ENCODE measurements around the gene DIO3.

DIO3 gene

DNA sequence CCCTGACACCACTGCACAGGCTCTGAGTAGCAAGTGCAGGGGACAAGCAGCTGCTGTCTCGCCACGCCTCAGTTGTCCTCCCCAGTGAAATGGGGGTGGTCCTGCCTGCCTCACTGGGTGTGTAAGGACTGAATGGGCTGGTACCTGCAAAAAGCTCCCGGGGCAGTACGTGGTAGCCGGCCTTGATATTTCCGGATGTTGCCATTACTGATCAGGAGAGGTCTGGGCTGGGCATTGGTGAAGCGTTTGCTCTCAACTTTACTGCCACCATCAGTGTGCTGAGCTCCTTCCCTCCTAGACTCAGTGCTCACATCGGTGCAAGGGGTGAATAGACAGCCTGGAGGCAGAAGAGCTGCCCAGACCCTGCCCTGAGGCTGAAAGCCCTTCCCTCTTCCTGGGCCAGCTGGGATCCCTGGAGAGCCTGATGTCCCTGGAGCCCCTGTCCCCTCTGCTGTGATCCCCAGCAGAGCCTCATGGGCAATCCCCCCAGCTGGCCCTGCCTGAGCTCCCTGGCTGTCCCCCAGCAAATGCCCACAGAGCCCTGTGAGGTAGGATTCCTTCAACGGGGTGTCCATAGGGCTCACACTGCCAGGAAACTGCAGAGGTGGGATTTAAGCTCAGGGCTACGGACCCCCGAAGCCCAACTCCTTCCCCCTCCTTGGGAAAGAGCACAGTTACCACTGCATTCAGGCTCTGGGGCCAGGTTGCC is 18.2 kb downstream of the DIO3 start:
- in situ Hi-C loops (cut with HindIII; ENCODE audit: low sequenced_read_pairs): no loop called here

DNA sequence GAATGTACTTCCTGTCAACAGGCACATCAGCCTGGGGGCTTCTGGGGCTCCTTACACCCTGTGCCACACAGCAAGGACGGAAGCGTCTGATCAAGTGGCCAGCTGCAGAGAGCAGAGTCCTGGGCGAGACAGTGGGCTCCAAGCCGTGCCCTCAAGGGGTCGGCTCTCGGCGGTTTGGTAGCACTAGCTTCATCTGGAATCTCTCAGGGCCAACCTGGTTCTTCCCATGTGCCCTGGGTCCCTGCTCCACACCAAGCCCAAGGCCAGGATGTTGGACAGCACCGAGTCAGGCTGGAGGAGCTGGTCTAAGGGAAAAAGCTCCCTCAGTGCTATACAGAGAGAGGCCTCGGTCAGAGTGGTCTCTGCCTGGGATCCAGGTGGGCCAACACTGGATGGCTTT is 20.5 kb downstream of the DIO3 start:
- in situ Hi-C loops (cut with HindIII; ENCODE audit: low sequenced_read_pairs): no loop called here

DNA sequence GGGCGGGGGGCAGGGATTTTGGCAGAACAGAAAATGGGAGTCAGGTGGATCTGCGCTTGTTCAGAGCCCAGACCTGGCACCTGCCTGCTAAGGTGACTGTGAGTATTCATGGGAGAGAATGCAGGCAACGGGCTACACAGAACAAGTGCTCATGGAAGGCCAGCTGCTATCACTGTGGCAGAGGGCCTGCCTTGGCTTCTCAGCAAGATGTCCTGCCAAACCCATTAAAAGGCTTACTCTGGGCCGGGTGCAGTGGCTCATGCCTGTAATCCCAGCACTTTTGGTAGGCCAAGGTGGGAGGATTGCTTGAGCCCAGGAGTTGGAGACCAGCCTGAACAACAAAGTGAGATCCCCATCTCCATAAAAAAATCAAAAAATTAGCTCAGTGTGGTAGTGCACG is 21.0 kb downstream of the DIO3 start:
- in situ Hi-C loops (cut with HindIII; ENCODE audit: low sequenced_read_pairs): no loop called here

DNA sequence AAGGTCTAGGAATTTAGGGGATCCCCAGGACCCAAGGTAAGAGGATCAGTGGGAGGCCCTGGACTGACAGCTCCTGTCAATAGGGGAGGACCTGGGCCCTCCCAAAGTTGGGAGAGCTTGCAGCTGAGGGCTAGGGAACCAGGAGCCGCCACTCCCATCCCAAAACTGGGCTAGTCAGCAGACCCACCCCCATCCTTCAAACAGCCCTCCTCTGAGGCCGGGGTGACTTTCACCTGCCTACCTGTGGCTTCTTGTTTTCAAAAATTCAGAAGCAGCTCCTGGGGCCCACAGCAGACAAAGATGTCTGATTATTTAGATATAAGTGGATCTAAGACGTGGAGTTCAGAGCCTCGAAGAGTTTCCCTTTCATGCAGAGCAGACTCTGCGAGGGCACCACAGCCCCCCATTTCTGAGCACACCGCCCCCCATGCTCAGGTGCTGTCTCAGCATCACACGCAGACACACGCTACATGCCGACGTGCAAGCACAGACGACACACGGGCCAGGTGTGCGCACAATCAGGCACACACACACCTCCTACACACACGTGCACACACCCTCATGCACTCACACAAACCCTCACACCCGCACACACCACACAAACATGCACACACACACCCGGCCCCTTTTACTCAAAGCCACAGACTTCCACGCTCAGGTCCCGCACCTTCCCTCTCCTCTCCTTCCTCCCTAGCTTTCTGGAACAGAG is 21.9 kb downstream of the DIO3 start:
- in situ Hi-C loops (cut with HindIII; ENCODE audit: low sequenced_read_pairs): no loop called here

DNA sequence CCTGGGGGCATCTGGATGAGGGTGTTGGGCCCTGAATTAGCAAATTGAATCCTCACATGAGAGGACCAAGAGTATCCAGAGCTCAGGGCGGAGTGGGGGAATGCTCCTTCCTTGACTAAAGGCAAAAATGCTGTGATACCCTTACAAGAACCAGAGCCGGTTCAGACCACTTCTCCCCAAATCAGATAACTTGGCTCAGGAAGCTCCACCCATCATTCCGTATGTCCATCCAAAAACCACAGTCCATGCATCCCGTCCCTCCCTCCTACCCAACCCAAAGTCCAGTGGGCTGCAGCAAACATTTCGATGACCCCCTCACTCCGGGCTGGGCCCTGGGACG is 22.4 kb downstream of the DIO3 start:
- in situ Hi-C loops (cut with HindIII; ENCODE audit: low sequenced_read_pairs): no loop called here

DNA sequence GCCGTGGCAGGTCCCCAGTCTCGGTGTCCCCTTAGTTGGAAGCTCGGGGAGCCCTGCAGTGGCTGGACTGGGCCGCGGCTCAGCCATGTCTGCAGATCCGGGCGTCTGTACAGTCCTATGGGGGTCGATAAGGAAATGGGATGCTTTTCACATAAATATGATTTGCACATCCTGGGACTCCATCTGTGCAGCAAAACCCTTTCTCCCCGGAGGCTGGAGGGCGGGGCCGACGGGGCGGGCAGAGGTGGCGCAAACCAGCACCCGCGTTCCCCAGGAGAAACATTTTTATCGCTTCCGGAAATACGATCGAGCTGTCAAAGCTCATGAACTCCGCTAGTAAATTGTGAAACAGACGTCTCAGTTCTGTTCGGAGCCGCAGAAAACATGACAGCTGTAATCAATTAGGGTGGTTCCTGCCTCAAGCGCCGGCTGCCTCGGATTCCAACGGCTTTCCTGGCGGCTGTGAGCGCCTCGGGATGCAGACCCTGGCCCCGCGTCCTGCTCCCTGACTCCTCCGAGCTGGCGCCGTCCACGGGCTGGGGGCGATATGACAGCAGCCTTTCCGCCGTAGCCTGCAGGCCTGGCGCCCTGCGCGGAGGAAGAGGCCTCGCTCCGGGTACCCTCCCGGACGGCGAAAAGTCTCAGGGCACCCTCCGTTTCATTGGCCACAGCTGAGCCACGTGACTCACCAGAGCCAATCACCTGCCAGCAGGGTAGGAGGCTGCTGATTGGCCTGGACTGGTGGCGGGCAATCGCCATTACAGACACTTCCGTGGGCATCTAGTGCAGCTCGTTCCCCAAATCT is 23.0 kb downstream of the DIO3 start:
- in situ Hi-C loops (cut with HindIII; ENCODE audit: low sequenced_read_pairs): no loop called here

DNA sequence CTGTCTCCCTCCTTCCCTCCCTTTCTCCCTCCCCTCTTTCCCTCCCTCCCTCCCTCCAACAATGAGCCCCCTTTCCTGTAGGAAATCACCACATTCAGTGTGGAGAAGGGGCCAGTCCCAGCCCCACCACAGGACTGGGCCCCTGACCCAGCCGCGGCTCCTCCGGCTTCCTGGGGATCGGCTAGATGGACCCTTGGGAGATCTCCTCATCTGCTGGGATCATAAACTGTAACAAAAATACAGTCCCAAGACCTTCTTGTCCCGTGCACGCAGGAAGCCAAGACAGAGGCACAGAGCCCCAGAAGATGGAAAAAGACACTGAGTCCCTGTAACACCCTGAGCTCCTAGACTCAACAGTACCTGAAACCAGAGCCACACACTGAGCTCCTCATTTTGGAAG is 23.9 kb downstream of the DIO3 start:
- in situ Hi-C loops (cut with HindIII; ENCODE audit: low sequenced_read_pairs): no loop called here

DNA sequence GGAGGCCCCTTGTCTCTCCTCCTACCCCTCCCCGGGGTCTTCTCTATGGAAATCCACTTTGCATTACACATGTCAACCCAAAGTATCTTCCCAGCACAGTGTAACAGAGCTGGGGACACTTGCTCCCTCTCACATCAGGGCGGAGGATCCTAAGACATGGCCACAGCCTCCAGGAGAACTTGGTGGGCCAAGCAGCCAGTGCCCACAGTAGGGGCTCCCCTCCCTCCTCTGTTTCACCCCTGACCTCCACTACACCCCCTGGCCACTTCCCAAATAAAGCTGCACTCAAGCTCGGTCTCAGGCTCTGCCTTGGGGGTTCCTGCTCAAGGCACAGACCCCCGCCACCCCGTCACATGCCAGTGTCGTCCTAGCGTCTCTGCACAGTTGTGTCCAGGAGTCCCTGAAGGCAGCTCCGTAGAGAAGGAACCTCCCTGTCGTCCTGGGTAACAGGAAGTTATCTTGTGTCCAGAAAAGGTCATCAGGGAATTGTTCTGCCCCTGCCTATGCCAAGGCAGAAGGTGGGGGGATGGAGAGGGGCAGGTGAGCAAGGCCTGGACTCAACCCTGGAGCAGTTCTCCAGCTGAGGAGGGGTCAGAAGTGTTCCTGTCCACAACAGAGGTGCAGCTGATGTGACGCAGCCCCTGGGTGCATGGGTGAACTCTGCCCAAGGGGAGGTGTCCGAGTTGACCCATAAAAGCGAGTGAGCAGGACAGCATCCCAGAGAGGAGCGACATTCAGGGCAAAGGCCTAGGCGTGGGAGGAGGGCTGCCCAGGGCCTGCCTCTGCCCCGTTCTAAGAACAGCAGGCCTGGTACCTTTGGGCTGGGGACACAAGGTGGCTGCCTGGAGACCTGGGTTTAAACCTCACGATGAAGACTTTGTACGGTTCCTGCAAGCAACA is 25.5 kb downstream of the DIO3 start:
- in situ Hi-C loops (cut with HindIII; ENCODE audit: low sequenced_read_pairs): no loop called here

DNA sequence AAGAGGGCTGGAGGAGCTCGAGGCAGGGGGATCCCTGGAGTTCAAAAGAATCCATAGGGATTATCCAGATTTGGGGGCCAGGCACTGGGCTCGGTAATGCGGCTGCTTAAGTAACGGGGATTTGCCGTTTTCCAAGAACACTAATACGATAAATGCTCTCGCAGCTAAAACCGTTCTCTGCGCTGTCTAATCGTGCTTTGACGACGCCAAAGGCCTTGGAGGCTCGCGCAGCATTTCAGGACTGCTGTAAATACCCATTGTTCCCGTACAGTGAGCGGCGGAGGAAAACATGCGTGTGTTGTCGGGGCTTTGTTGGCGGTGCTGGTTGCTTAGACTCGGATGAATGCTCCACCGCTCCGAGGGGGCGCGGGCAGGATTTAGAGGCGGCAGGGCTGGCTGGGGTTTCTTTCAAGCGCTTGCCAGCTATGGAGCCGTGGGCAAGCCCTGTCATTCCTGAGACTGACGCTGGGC is 26.2 kb downstream of the DIO3 start:
- in situ Hi-C loops (cut with HindIII; ENCODE audit: low sequenced_read_pairs): no loop called here

DNA sequence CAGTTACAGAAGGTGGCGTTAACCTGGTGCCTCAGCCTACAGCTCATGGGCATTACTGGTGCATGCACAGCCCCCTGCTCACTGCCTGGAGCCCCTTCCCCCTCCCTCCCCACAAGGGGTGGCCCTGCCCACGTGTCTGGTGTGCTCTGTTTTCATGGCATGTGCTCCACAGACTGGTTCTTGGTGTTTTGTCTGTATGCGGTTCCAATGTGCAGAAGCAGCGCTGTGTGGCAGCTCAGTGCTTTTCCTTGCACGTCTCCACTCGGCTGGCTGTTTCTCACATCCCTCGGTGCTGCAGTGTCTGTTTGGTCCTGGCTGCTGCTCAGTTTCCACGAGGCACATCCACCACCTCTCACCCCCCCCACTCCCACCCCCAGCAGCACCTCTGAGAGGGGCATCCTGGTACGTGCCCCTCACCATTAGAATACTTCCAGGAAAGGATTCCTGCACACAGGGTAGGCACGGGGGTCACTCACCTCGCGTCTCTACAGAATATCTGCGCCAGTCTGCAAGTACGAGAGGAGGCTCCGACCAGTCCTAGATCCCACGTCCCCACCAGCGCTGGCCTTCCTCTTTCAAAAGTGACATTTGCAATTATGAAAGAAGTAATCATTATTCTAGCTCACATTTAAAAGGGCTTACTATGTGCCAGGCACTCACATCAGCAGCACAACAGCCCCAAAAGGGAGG is 27.1 kb downstream of the DIO3 start:
- in situ Hi-C loops (cut with HindIII; ENCODE audit: low sequenced_read_pairs): no loop called here

DNA sequence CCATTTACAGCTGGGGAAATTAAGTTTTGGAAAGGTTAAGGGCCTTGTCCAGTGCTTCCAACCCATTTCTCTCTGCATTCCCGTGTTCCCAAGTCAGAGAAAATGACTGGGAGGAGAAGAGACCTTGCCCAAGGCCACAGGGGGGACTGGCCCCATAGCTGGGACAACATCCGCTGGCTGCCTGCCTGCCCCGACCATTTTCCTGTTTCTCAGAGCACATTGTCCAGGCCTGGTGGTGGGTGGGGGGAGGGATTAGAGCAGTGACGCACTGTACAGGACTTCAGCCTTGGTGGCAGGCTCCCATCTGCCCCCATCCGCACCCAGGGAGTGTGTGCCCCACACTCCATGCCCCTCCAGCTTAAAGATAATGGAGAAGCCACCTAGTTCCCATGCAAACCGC is 27.7 kb downstream of the DIO3 start:
- in situ Hi-C loops (cut with HindIII; ENCODE audit: low sequenced_read_pairs): no loop called here

DNA sequence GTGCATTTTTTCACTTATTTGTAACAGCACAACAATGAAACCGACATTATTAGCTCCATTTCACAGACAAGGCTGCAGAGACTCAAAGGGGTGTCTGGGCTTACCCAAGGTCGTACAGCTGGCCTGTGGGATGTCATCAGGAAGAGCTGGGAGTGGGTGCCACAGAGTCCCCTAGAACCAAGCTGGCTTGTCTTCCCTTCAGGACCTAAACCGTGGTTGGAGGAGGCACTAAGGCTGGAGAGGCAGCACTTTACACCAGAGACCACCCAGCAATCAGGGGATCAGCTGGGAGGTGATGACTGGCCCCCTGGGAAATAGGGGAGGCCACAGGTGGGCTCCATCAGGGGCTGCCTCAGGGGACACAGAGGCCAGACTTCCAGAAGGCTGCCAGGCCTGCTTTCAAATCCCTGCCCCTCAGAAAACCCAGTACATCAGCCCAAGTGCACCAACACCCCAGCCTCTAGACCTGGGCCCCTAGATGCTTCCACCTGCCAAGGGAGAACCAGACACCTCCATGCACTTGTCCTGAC is 28.3 kb downstream of the DIO3 start:
- in situ Hi-C loops (cut with HindIII; ENCODE audit: low sequenced_read_pairs): no loop called here

DNA sequence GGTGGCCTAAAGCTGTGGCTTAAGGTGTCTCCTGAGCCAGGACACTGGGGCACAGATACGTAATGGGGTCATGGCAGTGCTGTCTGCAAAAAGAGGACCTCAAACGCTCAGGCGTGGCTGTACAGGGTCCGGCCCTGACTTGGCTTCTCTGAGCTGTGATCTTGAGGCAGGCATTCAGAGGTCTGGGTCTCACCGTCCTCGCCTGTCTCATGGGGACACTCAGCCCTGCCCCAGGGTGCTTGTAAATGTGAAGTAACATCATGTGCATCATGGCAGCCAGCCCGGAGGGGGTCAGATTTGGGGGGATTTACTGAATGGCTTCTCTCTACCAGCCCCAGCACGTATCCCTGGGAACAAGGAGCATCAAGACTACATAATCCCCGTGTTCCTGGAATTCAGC is 28.8 kb downstream of the DIO3 start:
- in situ Hi-C loops (cut with HindIII; ENCODE audit: low sequenced_read_pairs): no loop called here

DNA sequence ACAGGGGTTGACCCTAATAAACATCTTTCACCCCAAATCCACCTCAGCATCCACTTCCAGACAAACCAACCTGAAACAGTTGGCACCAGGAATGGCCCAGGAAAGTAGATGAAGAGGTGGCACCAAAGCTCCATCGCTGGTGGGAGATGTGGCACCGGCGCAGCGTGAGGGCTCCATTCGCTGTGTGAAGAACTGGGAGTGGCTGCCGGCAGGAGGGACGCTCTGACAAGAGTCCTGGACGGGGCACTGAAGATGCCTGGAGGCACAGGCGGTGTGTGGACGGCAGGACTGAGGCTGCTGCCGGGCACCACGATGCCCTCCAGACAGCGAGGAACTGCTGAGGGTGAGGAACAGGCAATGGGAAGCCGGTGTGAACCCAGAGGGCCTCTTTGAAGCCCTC is 29.3 kb downstream of the DIO3 start:
- in situ Hi-C loops (cut with HindIII; ENCODE audit: low sequenced_read_pairs): no loop called here

DNA sequence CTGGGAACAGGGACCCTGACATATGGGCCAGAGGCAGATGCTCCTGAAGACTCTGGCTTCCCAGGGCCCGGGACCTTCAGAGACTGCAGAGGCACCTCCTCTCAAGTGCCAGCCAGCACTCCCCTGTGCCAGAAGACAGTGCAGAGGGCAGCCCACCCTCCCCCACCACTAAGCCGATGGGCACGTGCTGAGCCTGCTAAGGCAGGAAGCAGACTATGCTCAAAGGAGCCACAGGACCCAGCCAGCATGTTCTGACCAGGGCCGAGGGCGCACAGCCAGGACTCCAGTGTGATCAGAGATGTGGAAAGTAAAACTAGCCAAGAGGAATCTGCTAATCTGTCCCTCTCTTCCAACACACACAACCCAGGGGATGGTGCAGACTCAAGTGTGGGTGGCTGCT is 29.8 kb downstream of the DIO3 start:
- in situ Hi-C loops (cut with HindIII; ENCODE audit: low sequenced_read_pairs): no loop called here

DNA sequence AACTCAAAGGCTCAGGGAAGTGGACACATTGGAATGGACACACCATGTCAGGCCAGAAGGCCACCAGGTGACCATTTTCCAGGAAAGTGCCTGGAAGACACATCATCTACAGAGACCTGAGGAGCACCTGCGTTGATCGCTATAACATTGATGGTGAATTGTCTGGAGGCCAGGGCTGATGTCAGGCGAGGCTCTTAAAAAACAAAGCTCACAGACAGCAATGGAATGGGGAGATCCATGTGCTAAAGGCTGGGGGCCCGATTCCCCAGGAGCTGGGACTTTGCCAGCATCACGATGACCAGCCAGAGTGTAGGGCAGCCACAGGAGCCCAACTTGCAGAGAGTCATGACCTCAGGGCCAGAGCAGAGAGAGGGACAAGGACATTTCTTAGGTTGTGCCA is 30.3 kb downstream of the DIO3 start:
- in situ Hi-C loops (cut with HindIII; ENCODE audit: low sequenced_read_pairs): no loop called here

DNA sequence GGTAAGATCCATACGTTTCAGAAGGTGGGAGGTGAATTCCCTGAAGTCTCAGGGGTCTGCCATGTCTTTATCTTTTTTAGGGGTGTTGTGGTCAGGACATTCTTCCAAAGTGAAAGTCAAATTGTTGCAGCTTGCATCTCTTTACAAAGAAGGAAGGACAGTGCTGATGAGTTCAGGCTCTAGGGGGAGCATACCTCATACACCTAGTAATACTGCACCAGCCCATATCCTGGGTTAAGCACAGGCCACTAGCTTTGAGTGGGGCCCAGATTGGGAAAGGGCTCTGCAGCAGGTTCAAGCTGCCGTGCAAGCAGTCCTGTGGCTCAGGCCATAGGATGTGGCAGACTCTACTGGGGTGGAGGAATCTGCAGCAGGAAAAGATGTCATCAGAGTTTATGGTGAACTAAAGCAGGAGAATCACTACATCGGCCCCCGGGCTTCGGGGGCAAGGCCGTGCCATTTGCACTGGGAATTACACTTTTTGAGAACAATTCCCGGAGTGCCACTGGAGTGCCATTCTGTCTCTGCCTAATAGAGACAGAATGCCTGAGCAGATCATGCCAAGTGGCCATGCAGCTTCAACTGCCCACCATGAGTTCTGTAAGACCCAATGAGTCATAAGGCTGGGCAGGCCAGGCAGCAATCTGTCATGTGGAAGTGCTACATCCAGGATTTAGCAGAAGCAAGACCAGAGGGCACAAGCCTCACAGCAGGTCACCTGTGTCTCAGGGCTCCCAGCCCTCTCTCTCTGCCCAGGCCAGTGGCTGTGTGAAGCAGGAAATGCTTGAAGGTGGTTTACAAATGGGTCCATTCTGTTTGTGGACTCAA is 32.3 kb downstream of the DIO3 start:
- in situ Hi-C loops (cut with HindIII; ENCODE audit: low sequenced_read_pairs): no loop called here

DNA sequence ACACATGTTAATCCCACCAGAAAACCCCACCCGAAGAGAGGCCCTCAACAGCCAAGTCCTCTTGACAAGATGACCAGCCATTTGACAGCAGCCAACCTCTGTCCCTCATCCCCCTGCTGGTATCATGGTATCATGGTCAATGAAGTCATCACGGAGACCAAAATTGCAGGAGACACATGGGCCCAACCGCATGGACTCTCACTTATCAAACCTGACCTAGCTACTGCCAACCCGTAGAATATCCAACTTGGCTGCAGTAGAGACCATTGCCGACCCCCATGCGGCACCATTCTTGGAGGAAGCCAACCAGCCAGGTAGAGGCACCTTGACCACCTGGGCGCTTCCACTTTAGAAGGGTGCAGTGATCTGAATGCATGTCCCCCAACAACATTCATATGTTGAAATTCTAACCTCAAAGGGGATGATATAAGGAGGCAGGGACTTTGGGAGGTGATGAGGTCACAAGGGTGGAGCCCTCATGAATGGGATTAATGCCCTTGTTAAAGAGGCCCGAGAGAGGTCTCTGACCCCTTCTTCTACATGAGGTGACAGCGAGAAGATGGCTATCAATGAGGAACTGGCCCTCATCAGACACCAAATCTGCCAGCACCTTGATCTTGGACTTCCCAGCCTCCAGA is 33.3 kb downstream of the DIO3 start:
- in situ Hi-C loops (cut with HindIII; ENCODE audit: low sequenced_read_pairs): no loop called here

DNA sequence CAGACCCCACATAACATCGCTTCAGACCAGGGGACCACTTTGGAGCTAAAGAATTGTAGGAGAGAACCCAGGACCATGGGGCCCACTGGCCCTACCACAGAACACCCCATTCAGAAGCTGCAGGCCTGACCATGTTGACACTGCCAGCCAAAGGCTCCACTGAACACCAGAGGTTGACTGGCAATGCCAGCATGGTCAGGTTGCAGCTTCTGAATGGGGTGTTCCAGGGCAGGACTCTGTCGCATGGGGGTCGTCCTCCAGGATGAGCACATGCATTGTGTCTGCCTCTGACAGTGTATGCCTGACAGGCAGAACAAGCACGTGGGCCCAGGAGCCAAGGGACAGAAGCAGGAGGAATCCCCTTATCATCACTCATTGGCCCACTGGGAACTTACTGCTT is 34.1 kb downstream of the DIO3 start:
- in situ Hi-C loops (cut with HindIII; ENCODE audit: low sequenced_read_pairs): no loop called here

Data from DLD1 (cell line).